Measurements from ENCODE around the gene CNDP1. TPM values are rescaled to one million over a fixed set of nuclear protein-coding genes. Genes with fewer than 3 reads are reported as not detected.

CNDP1 gene
- total RNA-seq, 1 donor: not detected

Other genes with a start within 250 kb of the CNDP1 start
- gene CYB5A, start 242.5 kb upstream of the CNDP1 start, total RNA-seq: 3.8 TPM
- gene C18orf63, start 218.7 kb upstream of the CNDP1 start, total RNA-seq: not detected
- gene DIPK1C, start 77.2 kb upstream of the CNDP1 start, total RNA-seq: not detected
- gene CNDP2, start 38.1 kb upstream of the CNDP1 start, total RNA-seq: 36.9 TPM
- gene ZNF407, start 63.4 kb downstream of the CNDP1 start, total RNA-seq: 32.0 TPM

Measured in mononuclear cell (primary cell).